Subcutaneous adipose tissue (tissue), 4 donors: ENCODE data around the gene PKD2. TPM values are rescaled to one million over a fixed set of nuclear protein-coding genes. Genes with fewer than 3 reads are reported as not detected.

Source experiments
- total RNA-seq, 4 donors: library from RNA; depleted of rRNA; stranded (reverse); fragments of >200 nt; gene quantifications; one replicate each; pipeline ENCODE4 v1.1.0, GENCODE V29; 2016
- TF ChIP-seq, protein P1 (sequence below): fragments of 450-650 bp; IDR thresholded peaks from one replicate; pipeline ENCODE4 v1.5.1; 2016; ENCODE audit warnings: low read depth, mild to moderate bottlenecking, control low read depth, antibody characterized with exemption, moderate library complexity

Gene PKD2
- total RNA-seq, 4 donors from 2014 or later, result 45.8 to 86.5 (median 63.7) TPM

DNA sequence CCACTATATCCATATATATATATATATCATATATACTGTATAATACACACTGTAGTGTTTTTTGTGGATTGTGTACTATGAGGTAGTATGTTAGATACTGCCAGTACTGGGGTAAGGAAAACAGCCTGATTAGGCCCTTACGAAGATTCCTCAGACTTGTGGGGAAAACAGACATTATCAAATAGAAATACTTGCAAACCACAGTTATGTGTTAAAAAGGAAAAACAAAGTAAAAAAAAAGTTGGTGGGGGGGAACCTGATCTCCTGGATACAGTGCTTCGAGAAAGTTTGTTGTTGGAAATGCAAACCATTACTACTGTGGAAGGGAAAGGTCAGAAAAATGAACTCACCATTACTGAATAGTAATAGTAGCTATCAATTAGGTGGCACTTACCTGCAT, 53.0 kb downstream of the PKD2 start:
- TF ChIP-seq, protein P1, sequence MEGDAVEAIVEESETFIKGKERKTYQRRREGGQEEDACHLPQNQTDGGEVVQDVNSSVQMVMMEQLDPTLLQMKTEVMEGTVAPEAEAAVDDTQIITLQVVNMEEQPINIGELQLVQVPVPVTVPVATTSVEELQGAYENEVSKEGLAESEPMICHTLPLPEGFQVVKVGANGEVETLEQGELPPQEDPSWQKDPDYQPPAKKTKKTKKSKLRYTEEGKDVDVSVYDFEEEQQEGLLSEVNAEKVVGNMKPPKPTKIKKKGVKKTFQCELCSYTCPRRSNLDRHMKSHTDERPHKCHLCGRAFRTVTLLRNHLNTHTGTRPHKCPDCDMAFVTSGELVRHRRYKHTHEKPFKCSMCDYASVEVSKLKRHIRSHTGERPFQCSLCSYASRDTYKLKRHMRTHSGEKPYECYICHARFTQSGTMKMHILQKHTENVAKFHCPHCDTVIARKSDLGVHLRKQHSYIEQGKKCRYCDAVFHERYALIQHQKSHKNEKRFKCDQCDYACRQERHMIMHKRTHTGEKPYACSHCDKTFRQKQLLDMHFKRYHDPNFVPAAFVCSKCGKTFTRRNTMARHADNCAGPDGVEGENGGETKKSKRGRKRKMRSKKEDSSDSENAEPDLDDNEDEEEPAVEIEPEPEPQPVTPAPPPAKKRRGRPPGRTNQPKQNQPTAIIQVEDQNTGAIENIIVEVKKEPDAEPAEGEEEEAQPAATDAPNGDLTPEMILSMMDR, result no peak

DNA sequence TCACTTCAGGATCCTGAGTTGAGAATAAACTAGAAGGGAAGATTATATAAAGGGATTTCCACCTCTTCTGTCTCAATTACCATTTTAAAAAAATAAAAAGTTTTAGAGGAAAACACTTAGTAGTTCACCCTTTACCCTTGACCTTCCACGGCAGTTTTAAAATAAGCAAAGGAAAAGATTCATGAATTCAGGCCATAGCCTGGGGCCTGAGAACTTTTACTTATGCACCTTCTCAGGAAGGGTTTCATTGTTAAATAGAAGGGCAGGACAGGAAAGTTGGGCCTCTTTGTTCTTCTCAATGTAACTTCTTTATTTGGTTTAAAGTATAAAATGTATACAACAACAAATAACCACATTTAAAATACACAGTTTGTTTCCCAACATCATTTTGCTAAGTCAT, 54.9 kb downstream of the PKD2 start:
- TF ChIP-seq, protein P1, result no peak

DNA sequence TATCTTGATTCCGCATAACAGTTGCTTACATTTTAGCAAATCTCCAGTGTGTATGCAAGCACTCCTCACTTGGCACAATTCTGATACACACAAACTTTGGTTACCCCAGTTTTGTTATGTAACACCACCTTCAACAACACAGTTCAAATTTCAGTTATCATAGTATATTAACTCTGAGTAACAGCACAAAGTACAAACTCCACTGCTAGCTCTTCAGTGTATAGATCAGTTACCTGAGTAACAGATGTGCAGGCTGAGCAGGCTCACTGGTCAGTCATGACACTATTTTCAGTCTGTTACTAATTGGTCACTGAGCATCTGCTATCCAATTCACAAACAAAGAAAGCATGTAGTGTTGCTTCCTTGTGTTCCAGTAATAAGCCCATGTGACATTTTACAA, 55.4 kb downstream of the PKD2 start:
- TF ChIP-seq, protein P1, result no peak

DNA sequence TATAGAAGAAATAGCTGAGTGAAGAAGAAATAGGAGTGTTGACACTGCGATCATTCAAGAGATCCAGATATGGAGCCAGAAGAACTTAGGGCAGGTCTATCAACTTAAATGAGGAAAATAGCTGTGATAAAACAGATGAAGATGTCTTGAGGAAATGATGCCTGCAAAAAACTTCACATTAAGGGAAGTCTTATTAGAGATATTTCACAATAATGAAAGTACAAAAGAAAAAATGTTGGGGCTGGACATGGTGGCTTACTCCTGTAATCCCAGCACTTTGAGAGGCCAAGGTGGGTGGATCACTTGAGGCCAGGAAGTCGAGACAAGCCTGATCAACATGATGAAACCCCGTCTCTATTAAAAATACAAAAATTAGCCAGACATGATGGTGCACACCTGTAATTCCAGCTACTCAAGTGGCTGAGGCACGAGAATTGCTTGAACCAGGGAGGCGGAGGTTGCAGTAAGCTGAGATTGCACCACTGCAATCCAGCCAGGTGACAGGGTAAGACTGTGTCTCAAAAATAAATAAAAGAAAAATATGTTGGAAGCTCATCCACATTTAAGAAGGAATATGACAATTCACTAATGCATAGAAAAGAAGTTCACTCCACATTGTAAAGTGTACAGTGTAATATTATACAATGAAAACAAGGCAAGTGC, 56.3 kb downstream of the PKD2 start:
- TF ChIP-seq, protein P1, result no peak

DNA sequence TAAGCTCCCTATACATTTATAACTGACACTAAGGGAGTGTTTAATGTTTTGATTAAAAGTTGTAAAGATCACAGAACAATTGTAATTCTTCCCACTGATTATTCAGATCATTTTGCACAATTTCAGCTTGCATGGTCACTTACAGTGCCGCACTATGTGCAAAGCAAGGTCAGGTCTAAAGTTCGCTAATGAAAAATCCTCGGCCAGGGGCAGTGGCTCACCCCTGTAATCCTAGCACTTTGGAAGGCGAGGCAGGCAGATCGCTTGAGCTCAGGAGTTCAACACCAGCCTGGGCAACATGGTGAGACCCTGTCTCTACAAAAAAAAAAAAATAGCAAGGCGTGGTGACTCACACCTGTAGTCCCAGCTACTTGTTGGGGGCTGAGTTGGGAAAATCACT, 57.0 kb downstream of the PKD2 start:
- TF ChIP-seq, protein P1, result no peak

DNA sequence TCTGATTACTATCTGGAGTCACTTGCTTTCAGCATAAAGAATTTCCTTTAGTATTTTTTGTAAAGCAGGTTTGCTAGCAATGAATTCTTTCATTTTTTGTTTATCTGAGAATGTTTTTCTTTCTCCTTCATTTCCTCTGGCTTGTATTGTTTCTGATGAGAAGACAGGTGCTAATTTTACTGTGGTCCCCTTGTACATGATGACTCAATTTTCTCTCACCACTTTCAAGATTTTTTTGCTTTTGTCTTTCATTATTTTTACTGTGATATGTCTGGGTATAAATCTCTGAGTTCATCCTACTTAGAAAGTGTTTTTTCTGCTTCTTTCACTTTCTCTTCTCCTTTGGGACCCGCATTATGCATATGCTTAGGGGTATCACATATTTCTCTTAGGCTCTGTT, 62.6 kb downstream of the PKD2 start:
- TF ChIP-seq, protein P1, result no peak

DNA sequence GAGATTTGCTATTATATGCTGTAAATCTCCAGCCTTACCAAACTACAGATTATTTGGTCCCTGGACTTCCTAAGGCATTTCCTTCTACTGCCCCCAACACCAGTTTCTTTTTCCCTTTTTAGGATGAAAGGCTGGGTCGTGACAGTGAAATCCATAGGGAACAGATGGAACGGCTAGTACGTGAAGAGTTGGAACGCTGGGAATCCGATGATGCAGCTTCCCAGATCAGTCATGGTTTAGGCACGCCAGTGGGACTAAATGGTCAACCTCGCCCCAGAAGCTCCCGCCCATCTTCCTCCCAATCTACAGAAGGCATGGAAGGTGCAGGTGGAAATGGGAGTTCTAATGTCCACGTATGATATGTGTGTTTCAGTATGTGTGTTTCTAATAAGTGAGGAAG, 67.9 kb downstream of the PKD2 start:
- TF ChIP-seq, protein P1, result no peak
